ENCODE measurements around the gene NCKAP5L.
A peak's percentile ranks its signal among the peaks of the same experiment; 100 is the strongest.

Gene NCKAP5L

GRCh38 chr12:49870501-49871262, 42.5 kb upstream of the NCKAP5L start:
- Histone ChIP-seq H3K27me3 (ENCODE audit: insufficient read depth, low read length) (peaks cover 4% of the 10 kb centered on the region; the same call in 1 of the 2 replicates), H3K4me1 (ENCODE audit: control insufficient read depth, insufficient read depth, low read length, unreplicated experiment) (peaks cover 25% of the 10 kb centered on the region), H3K36me3 (ENCODE audit: insufficient read depth, low read length) (no peaks in the 10 kb centered on the region), H3K27ac (ENCODE audit: low read depth, low read length) (no peak overlapping the region), H2AFZ (ENCODE audit: low read length, unreplicated experiment) (no peak overlapping the region), H3K79me2 (ENCODE audit: control insufficient read depth, insufficient read depth, low read length, unreplicated experiment) (no peaks in the 10 kb centered on the region), H3K4me3 (ENCODE audit: low read depth, low read length) (no peak overlapping the region)

- Histone ChIP-seq H3K36me3 (ENCODE audit: insufficient read depth, low read length) (no peaks in the 10 kb centered on the region), H3K27me3 (ENCODE audit: insufficient read depth, low read length) (peaks cover 4% of the 10 kb centered on the region; the same call in 1 of the 2 replicates), H3K79me2 (ENCODE audit: control insufficient read depth, insufficient read depth, low read length, unreplicated experiment) (no peaks in the 10 kb centered on the region), H3K4me3 (ENCODE audit: low read depth, low read length) (no peak overlapping the region), H3K27ac (ENCODE audit: low read depth, low read length) (peak overlapping the region; percentile 35; the same call in 1 of the 2 replicates), H2AFZ (ENCODE audit: low read length, unreplicated experiment) (no peak overlapping the region), H3K4me1 (ENCODE audit: control insufficient read depth, insufficient read depth, low read length, unreplicated experiment) (peaks cover 25% of the 10 kb centered on the region)
These were observed 41.7 kb upstream of the NCKAP5L start for GRCh38 chr12:49869816-49870500.

DNA sequence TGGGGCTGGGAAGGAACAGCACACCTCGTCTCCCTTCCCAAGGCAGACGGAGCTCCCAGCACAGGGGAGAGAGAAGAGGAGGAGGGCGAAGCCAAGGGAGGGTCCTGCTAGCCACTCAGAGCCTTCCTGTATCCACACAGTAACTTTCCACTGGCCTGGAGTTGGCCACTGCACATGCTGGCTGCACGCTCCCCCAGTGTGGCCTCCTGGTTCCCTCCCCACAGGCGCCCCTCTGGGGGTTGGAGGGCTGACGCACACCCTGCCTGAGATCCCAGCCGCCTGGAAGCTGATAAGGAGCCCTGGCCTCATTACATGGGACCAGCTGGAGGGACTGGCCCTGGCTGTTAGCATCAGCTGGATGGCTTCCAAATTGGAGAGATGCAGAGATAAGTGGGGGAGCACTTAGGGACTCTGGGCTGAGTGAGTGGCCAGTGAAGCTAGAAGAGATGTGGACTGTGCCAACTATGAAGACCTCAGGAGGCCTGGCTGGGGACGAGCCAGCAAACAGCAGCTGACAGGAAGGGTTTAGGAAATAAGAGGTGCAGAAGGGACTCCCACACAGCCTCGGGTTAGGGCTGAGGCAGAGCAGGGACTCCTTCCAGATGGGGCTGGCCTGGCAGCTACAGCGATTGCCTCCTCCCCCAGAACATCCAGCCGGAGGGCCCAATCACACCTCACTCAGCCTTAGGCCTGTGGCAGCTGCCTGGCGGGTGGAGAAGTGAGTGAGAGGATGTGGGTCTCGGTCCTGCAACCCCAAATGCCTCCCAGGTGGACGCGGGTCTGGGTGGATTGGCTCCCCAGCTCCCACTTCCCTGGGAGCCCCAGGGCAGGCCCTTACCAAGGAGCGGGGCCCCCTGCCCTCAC, 41.0 kb upstream of the NCKAP5L start:
- Histone ChIP-seq H3K36me3 (ENCODE audit: insufficient read depth, low read length) (no peaks in the 10 kb centered on the region), H3K27me3 (ENCODE audit: insufficient read depth, low read length) (peaks cover 4% of the 10 kb centered on the region; the same call in 1 of the 2 replicates), H3K79me2 (ENCODE audit: control insufficient read depth, insufficient read depth, low read length, unreplicated experiment) (no peaks in the 10 kb centered on the region), H2AFZ (ENCODE audit: low read length, unreplicated experiment) (peak overlapping the region; percentile 24), H3K4me1 (ENCODE audit: control insufficient read depth, insufficient read depth, low read length, unreplicated experiment) (peaks cover 25% of the 10 kb centered on the region), H3K27ac (ENCODE audit: low read depth, low read length) (peak overlapping the region; percentile 35; the same call in 1 of the 2 replicates), H3K4me3 (ENCODE audit: low read depth, low read length) (no peak overlapping the region)

DNA sequence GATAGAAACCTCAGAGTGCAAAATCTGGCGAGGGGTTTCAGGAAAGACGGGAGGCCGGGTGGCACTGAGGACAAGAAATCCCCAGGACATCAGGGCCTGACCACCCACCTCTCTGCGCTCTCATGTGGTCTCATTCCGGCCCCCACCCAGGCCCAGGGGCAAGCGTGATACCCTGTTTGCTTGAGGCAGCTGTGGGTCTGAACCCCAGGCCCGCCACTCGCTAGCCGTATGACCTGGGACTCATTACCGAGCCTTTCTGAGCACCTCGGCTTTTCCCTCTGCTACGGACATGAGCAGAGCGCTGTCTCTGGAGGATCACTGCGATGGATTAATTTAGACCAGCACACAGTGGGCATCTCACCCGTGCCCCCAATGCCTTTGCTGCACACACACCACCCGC, 40.2 kb upstream of the NCKAP5L start:
- Histone ChIP-seq H3K27me3 (ENCODE audit: insufficient read depth, low read length) (peaks cover 4% of the 10 kb centered on the region; the same call in 1 of the 2 replicates), H3K4me1 (ENCODE audit: control insufficient read depth, insufficient read depth, low read length, unreplicated experiment) (peaks cover 25% of the 10 kb centered on the region), H2AFZ (ENCODE audit: low read length, unreplicated experiment) (no peak overlapping the region), H3K36me3 (ENCODE audit: insufficient read depth, low read length) (no peaks in the 10 kb centered on the region), H3K79me2 (ENCODE audit: control insufficient read depth, insufficient read depth, low read length, unreplicated experiment) (no peaks in the 10 kb centered on the region), H3K27ac (ENCODE audit: low read depth, low read length) (no peak overlapping the region), H3K4me3 (ENCODE audit: low read depth, low read length) (no peak overlapping the region)

- H2AFZ ChIP-seq (ENCODE audit: low read length, unreplicated experiment): no peak overlapping the region
- H3K79me2 ChIP-seq (ENCODE audit: control insufficient read depth, insufficient read depth, low read length, unreplicated experiment): no peaks in the 10 kb centered on the region
- H3K4me1 ChIP-seq (ENCODE audit: control insufficient read depth, insufficient read depth, low read length, unreplicated experiment): peaks cover 25% of the 10 kb centered on the region
- no peak overlapping the region for H3K4me3 ChIP-seq (ENCODE audit: low read depth, low read length)
- H3K27ac ChIP-seq (ENCODE audit: low read depth, low read length): no peak overlapping the region
- H3K36me3 ChIP-seq (ENCODE audit: insufficient read depth, low read length): no peaks in the 10 kb centered on the region
- peaks cover 4% of the 10 kb centered on the region; the same call in 1 of the 2 replicates for H3K27me3 ChIP-seq (ENCODE audit: insufficient read depth, low read length)
These were observed 39.5 kb upstream of the NCKAP5L start for GRCh38 chr12:49867570-49868341.

DNA sequence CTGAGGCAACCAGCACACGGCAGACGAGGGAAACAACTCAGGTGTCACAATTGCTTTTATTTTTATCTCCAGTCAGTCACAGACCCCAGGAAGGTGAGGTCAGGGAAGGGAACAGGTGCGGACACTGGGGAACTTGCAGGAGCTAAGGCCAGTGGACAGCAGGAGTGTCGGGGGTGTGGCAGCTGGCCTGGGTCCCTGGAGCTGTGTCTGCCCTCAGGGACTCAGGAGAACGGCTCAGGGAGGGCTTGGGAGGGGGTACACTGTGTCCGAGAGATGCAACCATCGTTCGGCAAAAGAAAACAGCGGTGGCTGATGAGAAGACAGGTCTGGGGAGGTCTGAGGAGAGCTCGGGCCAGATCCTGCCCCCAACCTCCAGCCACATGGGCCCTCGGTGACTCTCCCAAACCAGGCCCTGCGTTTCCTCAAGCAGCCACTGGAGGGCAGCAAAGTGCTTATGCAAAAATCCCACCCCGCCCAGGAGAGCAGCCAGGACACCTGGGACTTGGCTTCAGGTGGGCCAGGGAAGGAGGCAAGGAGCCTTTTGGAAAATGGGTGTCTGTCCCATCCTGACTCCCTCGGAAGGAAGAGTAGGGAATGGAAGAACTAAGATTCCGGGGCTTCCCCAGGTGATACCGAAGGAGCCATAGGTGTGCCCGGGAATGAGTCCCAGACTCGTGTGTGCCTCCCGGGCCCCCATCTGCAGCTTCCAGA, 38.8 kb upstream of the NCKAP5L start:
- H3K36me3 ChIP-seq (ENCODE audit: insufficient read depth, low read length): no peaks in the 10 kb centered on the region
- H3K27me3 ChIP-seq (ENCODE audit: insufficient read depth, low read length): peaks cover 4% of the 10 kb centered on the region; the same call in 1 of the 2 replicates
- peaks cover 25% of the 10 kb centered on the region for H3K4me1 ChIP-seq (ENCODE audit: control insufficient read depth, insufficient read depth, low read length, unreplicated experiment)
- no peak overlapping the region for H2AFZ ChIP-seq (ENCODE audit: low read length, unreplicated experiment)
- H3K79me2 ChIP-seq (ENCODE audit: control insufficient read depth, insufficient read depth, low read length, unreplicated experiment): no peaks in the 10 kb centered on the region
- H3K4me3 ChIP-seq (ENCODE audit: low read depth, low read length): no peak overlapping the region
- H3K27ac ChIP-seq (ENCODE audit: low read depth, low read length): no peak overlapping the region

DNA sequence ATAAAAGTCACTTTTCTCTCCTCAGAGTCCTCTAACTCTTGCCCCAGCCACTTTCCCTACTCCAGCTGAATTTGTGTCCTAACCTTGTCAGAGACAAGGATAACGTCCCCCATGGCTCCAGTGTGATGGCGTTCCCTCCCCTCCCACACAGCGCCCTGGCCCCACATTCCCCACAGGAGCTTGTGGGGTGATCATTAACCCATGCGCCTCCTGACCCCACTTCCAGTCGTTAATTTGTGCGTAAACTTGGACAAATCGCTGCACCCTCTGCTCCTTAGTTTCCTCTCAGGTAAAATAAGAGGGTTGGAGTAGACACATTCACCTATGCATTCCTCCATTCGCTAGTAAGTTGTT, 37.5 kb upstream of the NCKAP5L start:
- H3K27ac ChIP-seq (ENCODE audit: low read depth, low read length): no peak overlapping the region
- H3K4me1 ChIP-seq (ENCODE audit: control insufficient read depth, insufficient read depth, low read length, unreplicated experiment): peaks cover 25% of the 10 kb centered on the region
- H3K4me3 ChIP-seq (ENCODE audit: low read depth, low read length): no peak overlapping the region
- H3K79me2 ChIP-seq (ENCODE audit: control insufficient read depth, insufficient read depth, low read length, unreplicated experiment): no peaks in the 10 kb centered on the region
- no peak overlapping the region for H2AFZ ChIP-seq (ENCODE audit: low read length, unreplicated experiment)
- H3K36me3 ChIP-seq (ENCODE audit: insufficient read depth, low read length): no peaks in the 10 kb centered on the region
- peaks cover 4% of the 10 kb centered on the region; the same call in 1 of the 2 replicates for H3K27me3 ChIP-seq (ENCODE audit: insufficient read depth, low read length)

DNA sequence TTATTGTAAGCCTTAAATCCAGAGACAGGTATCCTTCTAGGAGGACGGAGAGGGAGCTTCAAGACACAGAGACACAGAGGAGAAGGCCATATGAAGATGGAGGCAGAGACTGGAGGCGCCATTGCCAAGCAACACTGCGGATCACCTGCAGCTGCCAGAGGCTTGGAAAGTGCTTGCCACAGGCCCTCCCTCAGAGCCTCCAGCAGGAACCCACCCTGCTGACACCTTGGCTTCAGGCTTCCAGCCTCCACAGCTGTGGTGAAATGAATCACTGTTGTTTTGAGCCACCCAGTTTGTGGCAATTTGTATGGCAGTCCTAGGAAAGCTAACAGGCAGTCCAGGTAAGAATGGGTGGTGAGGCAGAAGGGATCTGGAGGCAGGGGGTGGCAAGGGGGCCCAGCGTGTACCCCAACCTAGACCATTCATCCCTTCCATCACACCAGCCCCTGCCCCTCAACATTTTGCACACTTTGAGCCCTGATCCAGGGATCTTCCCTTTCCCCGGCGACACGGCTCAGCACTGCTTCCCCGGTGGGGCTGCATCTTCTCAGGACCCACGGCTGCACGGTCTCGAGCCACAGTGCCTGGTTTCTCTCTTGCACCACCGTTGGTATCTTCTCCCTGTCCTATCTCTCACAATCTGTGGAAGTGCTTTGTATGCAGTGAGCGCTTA, 37.0 kb upstream of the NCKAP5L start:
- no peaks in the 10 kb centered on the region for H3K36me3 ChIP-seq (ENCODE audit: insufficient read depth, low read length)
- no peak overlapping the region for H2AFZ ChIP-seq (ENCODE audit: low read length, unreplicated experiment)
- H3K4me3 ChIP-seq (ENCODE audit: low read depth, low read length): no peak overlapping the region
- H3K27ac ChIP-seq (ENCODE audit: low read depth, low read length): no peak overlapping the region
- H3K79me2 ChIP-seq (ENCODE audit: control insufficient read depth, insufficient read depth, low read length, unreplicated experiment): no peaks in the 10 kb centered on the region
- H3K4me1 ChIP-seq (ENCODE audit: control insufficient read depth, insufficient read depth, low read length, unreplicated experiment): peaks cover 25% of the 10 kb centered on the region
- H3K27me3 ChIP-seq (ENCODE audit: insufficient read depth, low read length): peaks cover 4% of the 10 kb centered on the region; the same call in 1 of the 2 replicates

GRCh38 chr12:49864798-49865090, 36.5 kb upstream of the NCKAP5L start:
- H3K27me3 ChIP-seq (ENCODE audit: insufficient read depth, low read length): peaks cover 4% of the 10 kb centered on the region; the same call in 1 of the 2 replicates
- no peaks in the 10 kb centered on the region for H3K79me2 ChIP-seq (ENCODE audit: control insufficient read depth, insufficient read depth, low read length, unreplicated experiment)
- no peak overlapping the region for H3K4me3 ChIP-seq (ENCODE audit: low read depth, low read length)
- no peaks in the 10 kb centered on the region for H3K36me3 ChIP-seq (ENCODE audit: insufficient read depth, low read length)
- H3K27ac ChIP-seq (ENCODE audit: low read depth, low read length): no peak overlapping the region
- H2AFZ ChIP-seq (ENCODE audit: low read length, unreplicated experiment): no peak overlapping the region
- H3K4me1 ChIP-seq (ENCODE audit: control insufficient read depth, insufficient read depth, low read length, unreplicated experiment): peaks cover 24% of the 10 kb centered on the region
